ENCODE data around the gene CHI3L2.

GRCh38 chr1:111197598-111198284 is 29.8 kb upstream of the CHI3L2 start:
- peak in 1 of 3 experiments; percentile 7 for TF ChIP-seq CTCF (IDR thresholded peaks at IDR 0.05)
- TF ChIP-seq POLR2AphosphoS5 (IDR thresholded peaks at IDR 0.05; ENCODE audit: insufficient read depth in 1 of 2, low read depth in 1 of 2) = no peak
- no peak for TF ChIP-seq POLR2A (IDR thresholded peaks at IDR 0.05)
